Measurements from ENCODE around the gene LEAP2.
A peak's percentile ranks its signal among the peaks of the same experiment; 100 is the strongest.

Gene LEAP2

DNA sequence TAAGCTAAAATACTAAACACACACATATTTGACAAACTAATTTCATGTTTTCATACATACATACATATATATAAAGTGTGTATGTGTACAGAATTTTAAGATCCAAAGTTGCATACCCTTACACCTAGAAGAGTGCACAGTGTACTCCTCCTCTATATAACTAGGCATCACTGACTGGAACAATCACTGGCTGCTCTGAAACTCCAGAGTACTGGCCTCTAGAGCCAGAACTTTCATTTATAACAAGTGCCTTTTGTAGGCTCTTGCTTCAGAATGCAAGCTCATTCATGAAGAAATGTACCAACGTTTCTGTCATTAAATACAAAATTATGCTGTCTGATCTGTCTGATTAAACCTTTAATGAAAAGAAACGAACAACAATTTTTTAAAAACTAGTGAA is 4.0 kb downstream of the LEAP2 start:
- H3K4me3 ChIP-seq (ENCODE audit: low read depth, low read length), result no peak overlapping the region
- TF ChIP-seq, protein P1, sequence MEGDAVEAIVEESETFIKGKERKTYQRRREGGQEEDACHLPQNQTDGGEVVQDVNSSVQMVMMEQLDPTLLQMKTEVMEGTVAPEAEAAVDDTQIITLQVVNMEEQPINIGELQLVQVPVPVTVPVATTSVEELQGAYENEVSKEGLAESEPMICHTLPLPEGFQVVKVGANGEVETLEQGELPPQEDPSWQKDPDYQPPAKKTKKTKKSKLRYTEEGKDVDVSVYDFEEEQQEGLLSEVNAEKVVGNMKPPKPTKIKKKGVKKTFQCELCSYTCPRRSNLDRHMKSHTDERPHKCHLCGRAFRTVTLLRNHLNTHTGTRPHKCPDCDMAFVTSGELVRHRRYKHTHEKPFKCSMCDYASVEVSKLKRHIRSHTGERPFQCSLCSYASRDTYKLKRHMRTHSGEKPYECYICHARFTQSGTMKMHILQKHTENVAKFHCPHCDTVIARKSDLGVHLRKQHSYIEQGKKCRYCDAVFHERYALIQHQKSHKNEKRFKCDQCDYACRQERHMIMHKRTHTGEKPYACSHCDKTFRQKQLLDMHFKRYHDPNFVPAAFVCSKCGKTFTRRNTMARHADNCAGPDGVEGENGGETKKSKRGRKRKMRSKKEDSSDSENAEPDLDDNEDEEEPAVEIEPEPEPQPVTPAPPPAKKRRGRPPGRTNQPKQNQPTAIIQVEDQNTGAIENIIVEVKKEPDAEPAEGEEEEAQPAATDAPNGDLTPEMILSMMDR (IDR thresholded peaks at IDR 0.05; ENCODE audit: low read depth, low read length, missing control alignments), result no peak
- DNase-seq (ENCODE audit: low read depth), result no peak

DNA sequence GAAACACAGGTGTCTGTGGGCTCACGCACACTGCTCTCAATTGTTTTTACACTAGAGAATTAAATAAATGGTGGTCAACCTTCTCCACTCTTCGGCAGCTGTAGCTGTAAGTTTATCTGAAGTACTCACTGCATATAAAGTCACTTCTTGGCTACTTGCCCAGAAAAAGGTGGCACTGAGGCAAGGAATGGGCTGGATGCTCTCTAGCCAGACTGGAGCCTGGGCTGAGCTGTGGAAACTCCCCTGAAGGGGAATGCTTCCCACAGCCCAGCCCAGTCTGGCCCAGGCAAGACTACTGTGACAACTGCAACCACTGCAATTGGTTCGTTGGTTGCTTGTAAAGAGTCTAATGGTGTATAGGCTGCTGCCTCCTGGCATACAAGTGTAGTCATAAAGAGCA is 4.5 kb downstream of the LEAP2 start:
- TF ChIP-seq, protein P1 (IDR thresholded peaks at IDR 0.05; ENCODE audit: low read depth, low read length, missing control alignments), result no peak
- H3K4me3 ChIP-seq (ENCODE audit: low read depth, low read length), result no peak overlapping the region
- DNase-seq (ENCODE audit: low read depth), result no peak

DNA sequence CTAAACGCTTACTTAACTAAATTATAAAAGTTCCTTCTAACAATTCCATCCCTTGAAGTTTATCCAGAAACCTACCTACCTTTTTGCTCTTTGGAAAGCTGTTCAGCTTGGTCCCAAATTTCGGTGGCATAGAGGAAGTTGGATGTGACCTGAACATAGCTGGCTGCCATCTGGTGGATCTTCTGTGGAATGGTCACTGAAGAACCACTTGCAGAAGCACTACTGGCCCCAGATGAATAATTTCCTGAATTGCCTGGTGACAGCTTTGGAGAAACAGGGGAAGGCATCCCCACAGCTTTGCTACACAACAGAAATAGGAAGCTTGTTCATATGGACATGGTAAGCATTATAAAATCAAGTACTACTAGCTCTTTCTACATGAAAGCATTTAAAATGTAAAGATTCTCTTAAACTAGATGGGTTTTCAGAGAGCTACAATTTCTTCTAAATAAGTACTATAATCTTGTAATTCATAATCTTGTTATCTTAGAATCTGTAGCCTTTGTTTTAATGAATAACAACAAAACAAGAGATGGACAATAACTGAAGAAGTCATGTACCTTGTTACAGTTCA is 9.9 kb downstream of the LEAP2 start:
- H3K4me3 ChIP-seq (ENCODE audit: low read depth, low read length), result no peak overlapping the region
- no peak for DNase-seq (ENCODE audit: low read depth)
- TF ChIP-seq, protein P1 (IDR thresholded peaks at IDR 0.05; ENCODE audit: low read depth, low read length, missing control alignments), result peak; percentile 69

DNA sequence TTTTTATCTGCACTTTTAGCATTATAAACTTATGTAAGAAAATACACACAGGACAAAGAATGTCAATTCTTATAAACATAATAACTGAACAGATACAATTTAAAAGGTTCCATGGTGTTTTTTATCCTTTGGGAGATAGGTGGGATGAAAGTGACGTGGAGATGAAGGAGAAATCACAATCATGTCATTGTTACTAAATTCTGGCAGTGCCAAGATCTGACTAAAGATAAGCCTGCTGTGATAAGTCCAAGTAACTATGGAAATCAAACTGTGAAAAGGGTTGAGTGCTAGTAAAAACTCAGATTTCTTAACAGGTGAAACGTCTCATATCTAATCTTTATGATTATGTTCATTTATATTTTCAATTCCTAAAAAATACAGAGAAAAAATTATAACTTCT is 11.1 kb downstream of the LEAP2 start:
- DNase-seq (ENCODE audit: low read depth), result no peak
- TF ChIP-seq, protein P1 (IDR thresholded peaks at IDR 0.05; ENCODE audit: low read depth, low read length, missing control alignments), result no peak
- no peak overlapping the region for H3K4me3 ChIP-seq (ENCODE audit: low read depth, low read length)

DNA sequence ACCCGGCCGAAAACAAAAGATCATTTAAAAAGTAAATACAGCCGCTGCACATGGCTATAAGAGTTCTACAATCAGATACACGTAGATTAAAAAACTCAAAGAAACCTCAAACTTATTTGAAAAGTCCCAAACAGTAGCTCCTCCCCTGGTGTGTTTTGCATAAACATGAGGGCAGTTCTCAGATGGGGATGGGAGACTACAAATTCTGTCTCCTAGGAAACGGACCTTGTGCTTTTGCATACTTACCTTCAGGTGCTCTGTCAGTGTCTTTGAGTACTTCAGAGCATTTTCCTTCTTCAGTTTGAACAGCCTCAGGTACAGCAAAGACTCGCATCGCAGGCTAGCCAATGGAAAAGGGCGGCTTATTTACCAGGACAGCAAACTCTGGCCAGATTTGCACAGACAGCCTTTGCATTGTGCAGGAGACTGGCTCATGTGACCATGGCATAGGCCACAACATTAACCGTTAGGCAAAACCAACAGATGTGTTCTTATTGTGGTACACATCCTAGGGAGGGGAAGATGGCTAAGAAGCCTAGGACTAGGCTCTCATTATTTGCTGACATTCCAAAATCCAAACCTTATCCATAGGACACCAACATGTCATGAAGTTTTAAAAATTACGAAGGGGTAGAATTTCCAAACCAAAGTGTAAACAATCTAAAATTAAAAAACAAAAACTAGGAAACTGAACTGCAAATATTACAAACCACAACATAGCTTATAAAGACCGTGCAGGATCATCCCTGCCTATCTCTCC is 12.8 kb downstream of the LEAP2 start:
- no peak for DNase-seq (ENCODE audit: low read depth)
- TF ChIP-seq, protein P1 (IDR thresholded peaks at IDR 0.05; ENCODE audit: low read depth, low read length, missing control alignments), result no peak
- no peak overlapping the region for H3K4me3 ChIP-seq (ENCODE audit: low read depth, low read length)

DNA sequence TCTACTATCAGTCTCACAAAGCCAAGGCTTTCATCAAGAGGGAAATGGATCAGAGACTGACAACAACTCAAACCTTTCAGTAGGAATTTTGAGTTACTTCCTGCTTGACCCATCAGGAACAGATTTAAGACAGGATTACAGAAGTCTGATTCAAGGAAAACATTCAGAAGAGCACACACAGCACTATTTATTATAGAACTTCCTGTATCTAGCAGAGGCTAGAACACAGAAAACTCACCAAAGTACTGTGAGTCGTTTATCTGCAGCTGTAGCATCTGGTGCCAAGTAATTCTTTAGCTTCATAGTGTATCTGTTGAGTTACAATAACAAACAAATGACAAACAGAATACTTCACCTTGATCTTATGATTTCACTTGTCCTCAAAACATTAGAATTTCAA is 13.8 kb downstream of the LEAP2 start:
- DNase-seq (ENCODE audit: low read depth), result no peak
- no peak overlapping the region for H3K4me3 ChIP-seq (ENCODE audit: low read depth, low read length)

More for the DNA sequence above, 13.8 kb downstream of the LEAP2 start:
- TF ChIP-seq, protein P1 (IDR thresholded peaks at IDR 0.05; ENCODE audit: low read depth, low read length, missing control alignments), result no peak
